WERI-Rb-1 (cell line): Measurements from ENCODE around the gene DNAJB11.

Source experiments
- DNase-seq: peaks from one replicate; pipeline ENCODE4 v3.0.0-alpha.2; 2020
- H3K27ac ChIP-seq: fragments of 250-450 bp; sonication (Bioruptor Pico); 2 replicates; pipeline ENCODE4 v1.5.1; 2020; ENCODE audit warnings: mild to moderate bottlenecking, moderate library complexity
- H3K27me3 ChIP-seq: fragments of 250-450 bp; sonication (Bioruptor Pico); 2 replicates; pipeline ENCODE4 v1.5.1; 2021; ENCODE audit warnings: mild to moderate bottlenecking, low read depth, moderate library complexity; ENCODE audit not compliant: insufficient read depth, severe bottlenecking
- H3K36me3 ChIP-seq: fragments of 250-450 bp; sonication (Bioruptor Pico); 2 replicates; pipeline ENCODE4 v1.5.1; 2020; ENCODE audit warnings: mild to moderate bottlenecking, moderate library complexity
- H3K4me3 ChIP-seq: 2 replicates; pipeline ENCODE4 v1.5.1; 2011; ENCODE audit warnings: low read depth, mild to moderate bottlenecking, control low read depth, low read length
- H3K9me3 ChIP-seq: fragments of 250-450 bp; sonication (Bioruptor Pico); 2 replicates; pipeline ENCODE4 v1.5.1; 2021; ENCODE audit warnings: mild to moderate bottlenecking, moderate library complexity; ENCODE audit not compliant: severe bottlenecking
- TF ChIP-seq, protein P1 (sequence below): IDR thresholded peaks from 2 replicates; pipeline ENCODE4 v1.5.1; 2011; ENCODE audit warnings: low read depth, mild to moderate bottlenecking, control low read depth, inconsistent platforms, low read length

The DNAJB11 gene

DNA sequence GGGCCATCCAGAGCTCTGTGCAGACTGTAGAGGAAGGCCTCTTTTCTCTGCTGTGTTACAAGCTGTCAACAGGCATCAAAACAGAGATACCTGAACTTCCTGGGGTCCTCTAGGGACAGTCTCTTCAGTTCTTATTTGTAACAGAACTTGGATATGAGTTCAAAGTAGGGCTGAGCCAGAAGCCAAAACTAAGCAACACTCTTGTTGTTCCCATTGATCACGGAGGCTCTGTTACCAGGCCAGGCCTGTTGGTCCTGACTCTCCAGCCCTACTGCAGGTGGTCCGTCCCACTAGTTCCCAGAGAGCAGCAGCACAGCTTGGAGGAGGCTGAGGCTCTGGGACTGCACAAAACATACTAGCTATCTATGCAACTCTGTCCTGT is 29.3 kb downstream of the DNAJB11 start:
- DNase-seq, result no peak
- Histone ChIP-seq H3K36me3 (no peaks in the 10 kb centered on the region), H3K27me3 (no peaks in the 10 kb centered on the region), H3K27ac (no peak overlapping the region), H3K9me3 (no peaks in the 10 kb centered on the region), H3K4me3 (no peak overlapping the region)
- TF ChIP-seq, protein P1, sequence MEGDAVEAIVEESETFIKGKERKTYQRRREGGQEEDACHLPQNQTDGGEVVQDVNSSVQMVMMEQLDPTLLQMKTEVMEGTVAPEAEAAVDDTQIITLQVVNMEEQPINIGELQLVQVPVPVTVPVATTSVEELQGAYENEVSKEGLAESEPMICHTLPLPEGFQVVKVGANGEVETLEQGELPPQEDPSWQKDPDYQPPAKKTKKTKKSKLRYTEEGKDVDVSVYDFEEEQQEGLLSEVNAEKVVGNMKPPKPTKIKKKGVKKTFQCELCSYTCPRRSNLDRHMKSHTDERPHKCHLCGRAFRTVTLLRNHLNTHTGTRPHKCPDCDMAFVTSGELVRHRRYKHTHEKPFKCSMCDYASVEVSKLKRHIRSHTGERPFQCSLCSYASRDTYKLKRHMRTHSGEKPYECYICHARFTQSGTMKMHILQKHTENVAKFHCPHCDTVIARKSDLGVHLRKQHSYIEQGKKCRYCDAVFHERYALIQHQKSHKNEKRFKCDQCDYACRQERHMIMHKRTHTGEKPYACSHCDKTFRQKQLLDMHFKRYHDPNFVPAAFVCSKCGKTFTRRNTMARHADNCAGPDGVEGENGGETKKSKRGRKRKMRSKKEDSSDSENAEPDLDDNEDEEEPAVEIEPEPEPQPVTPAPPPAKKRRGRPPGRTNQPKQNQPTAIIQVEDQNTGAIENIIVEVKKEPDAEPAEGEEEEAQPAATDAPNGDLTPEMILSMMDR, result no peak

DNA sequence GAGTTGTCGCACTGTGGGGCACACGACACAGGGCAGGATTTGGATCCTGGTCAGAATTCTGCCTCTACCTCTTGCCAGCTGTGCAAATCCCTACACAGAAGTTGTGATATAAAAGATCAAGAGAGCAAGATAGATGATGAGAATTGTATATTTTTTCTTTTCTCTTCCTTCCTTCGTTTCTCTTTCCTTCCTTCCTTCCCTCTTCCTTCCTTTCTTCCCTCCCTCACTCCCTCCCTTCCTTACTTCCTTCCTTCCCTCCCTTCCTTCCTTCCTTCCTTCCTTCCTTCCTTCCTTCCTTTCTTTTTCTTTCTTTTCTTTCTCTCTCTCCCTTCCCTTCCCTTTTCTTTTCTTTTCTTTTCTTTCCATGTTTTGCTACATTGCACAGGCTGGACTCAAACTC is 30.4 kb downstream of the DNAJB11 start:
- H3K27ac ChIP-seq, result no peak overlapping the region
- no peak for DNase-seq
- H3K4me3 ChIP-seq, result no peak overlapping the region
- H3K27me3 ChIP-seq, result peaks cover 2% of the 10 kb centered on the region
- TF ChIP-seq, protein P1, result no peak
- H3K9me3 ChIP-seq, result no peaks in the 10 kb centered on the region
- H3K36me3 ChIP-seq, result no peaks in the 10 kb centered on the region

DNA sequence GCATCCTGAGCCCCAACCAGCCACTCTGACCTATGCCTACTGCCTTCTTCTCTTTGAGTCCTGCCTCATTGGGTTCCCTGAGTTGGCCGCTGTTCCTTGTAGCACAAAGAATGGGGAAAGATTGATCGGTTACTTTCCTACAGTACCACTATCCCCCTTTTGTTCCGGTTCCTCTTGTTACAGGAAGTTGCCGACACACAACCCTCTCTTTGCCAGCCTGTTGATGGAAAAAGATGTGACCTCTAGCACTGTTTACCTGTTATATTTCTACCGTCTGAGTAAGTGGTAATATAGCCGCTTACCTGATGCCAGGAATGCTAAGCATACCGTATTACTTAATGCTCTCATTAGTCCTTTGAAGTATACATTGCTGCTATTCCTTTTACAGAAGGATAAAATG is 32.6 kb downstream of the DNAJB11 start:
- no peak for DNase-seq
- Histone ChIP-seq H3K4me3 (no peak overlapping the region), H3K27ac (no peak overlapping the region), H3K36me3 (no peaks in the 10 kb centered on the region), H3K27me3 (peaks cover 2% of the 10 kb centered on the region), H3K9me3 (no peaks in the 10 kb centered on the region)
- TF ChIP-seq, protein P1, result no peak

DNA sequence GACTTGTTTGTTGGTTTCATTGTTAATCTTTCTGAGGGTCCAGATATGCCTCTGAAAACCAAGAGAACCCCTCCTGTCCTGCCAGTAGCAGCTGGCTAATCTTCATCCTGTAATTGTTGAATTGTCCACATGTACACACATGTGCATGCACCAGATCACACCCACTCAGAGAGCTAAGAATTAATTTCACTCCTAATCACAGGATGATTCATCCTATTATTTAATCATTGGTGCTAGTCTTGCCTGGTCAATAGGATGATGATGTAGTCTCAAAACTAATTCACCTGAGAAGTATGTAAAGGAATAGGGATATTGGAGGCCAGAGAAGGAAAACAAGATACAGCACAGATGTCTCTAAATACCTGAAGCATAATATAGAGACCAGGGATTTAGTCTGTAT is 34.6 kb downstream of the DNAJB11 start:
- Histone ChIP-seq H3K36me3 (no peaks in the 10 kb centered on the region), H3K27me3 (peaks cover 2% of the 10 kb centered on the region), H3K4me3 (no peak overlapping the region), H3K9me3 (no peaks in the 10 kb centered on the region), H3K27ac (no peak overlapping the region)
- no peak for DNase-seq
- TF ChIP-seq, protein P1, result no peak

DNA sequence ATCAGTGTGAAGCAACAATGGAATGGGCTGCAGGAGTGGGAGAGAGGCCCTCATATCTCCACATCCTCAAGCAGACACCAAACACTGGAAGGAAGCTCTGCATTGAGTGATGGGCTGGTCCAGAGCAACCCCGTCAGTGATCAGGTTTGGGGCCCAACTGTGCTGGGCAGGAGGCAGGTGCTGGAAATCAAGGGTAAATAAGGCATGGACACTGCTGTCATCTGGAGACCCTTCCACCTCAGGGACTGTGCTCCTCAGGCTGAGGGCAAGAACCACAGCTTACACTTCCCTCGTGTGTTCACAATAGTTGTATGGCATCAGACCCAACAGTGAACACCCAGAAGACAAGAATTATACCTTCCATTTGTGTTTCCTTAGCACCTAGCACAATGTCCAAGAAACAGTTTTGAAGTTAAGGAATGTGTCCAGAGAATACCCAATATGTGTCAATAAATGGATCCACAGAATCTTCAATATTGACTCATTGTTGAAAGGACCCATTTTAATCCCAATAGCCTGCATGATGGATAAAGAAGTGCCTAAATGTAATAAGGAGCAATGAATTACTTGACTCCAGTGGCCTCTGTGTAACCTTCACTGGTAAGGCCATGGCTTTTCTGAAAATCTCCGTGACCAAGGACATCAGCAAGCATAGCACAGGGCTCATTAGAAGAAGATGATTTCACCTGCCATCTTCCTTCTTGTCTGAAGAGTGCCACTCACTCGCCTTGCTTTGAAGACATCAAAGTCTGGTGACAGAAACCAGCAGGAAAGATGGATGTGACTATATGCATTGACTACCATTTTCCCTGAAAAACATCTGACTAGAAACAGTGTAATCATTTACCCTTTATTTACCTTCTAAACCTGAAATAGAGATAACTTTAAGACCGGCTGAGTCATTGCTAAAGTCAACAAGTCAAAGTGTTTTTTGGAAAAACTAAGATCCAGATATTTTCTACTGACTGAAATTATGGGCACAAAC is 35.3 kb downstream of the DNAJB11 start:
- TF ChIP-seq, protein P1, result no peak
- H3K4me3 ChIP-seq, result no peak overlapping the region

More for the DNA sequence above, 35.3 kb downstream of the DNAJB11 start:
- H3K27ac ChIP-seq, result no peak overlapping the region
- H3K36me3 ChIP-seq, result no peaks in the 10 kb centered on the region
- H3K27me3 ChIP-seq, result peaks cover 2% of the 10 kb centered on the region
- H3K9me3 ChIP-seq, result no peaks in the 10 kb centered on the region
- no peak for DNase-seq
